ENCODE results near the gene INMT. TPM values are rescaled to one million over a fixed set of nuclear protein-coding genes. Genes with fewer than 3 reads are reported as not detected.

The INMT gene
- total RNA-seq, 2 donors from 2014 or later: 88.9 to 199 TPM

- Histone ChIP-seq H3K4me1 (no peaks in the 10 kb centered on the region), H3K27me3 (no peaks in the 10 kb centered on the region), H3K36me3 (no peaks in the 10 kb centered on the region), H3K9me3 (peaks cover 0 to 6% of the 10 kb centered on the region in 2 donors), H3K4me3 (no peak overlapping the region), H3K27ac (no peak overlapping the region)
- TF ChIP-seq CTCF (IDR thresholded peaks at IDR 0.05): no peak
- no peak for DNase-seq (ENCODE audit: low spot score)
Measured at GRCh38 chr7:30722187-30722586, 29.7 kb upstream of the INMT start.

- TF ChIP-seq CTCF (IDR thresholded peaks at IDR 0.05): no peak
- no peaks in the 10 kb centered on the region for H3K4me1 ChIP-seq
Measured at GRCh38 chr7:30722671-30723070, 29.3 kb upstream of the INMT start.

GRCh38 chr7:30723776-30724175, 28.2 kb upstream of the INMT start:
- H3K27me3 ChIP-seq: no peaks in the 10 kb centered on the region
- DNase-seq (ENCODE audit: low spot score): no peak
- no peak overlapping the region for H3K4me3 ChIP-seq
- H3K4me1 ChIP-seq: no peaks in the 10 kb centered on the region
- H3K27ac ChIP-seq: no peak overlapping the region
- no peaks in the 10 kb centered on the region for H3K9me3 ChIP-seq
- H3K36me3 ChIP-seq: no peaks in the 10 kb centered on the region
- TF ChIP-seq CTCF (IDR thresholded peaks at IDR 0.05): no peak

More at GRCh38 chr7:30722671-30723070, 29.3 kb upstream of the INMT start:
- Histone ChIP-seq H3K4me3 (no peak overlapping the region), H3K36me3 (no peaks in the 10 kb centered on the region), H3K27ac (no peak overlapping the region), H3K27me3 (no peaks in the 10 kb centered on the region), H3K9me3 (peaks cover 0 to 6% of the 10 kb centered on the region in 2 donors)
- no peak for DNase-seq (ENCODE audit: low spot score)

- no peaks in the 10 kb centered on the region for H3K36me3 ChIP-seq
- no peak for TF ChIP-seq CTCF (IDR thresholded peaks at IDR 0.05)
- DNase-seq (ENCODE audit: low spot score): no peak
- H3K4me1 ChIP-seq: no peaks in the 10 kb centered on the region
- no peak overlapping the region for H3K4me3 ChIP-seq
- no peaks in the 10 kb centered on the region for H3K27me3 ChIP-seq
- H3K9me3 ChIP-seq: no peaks in the 10 kb centered on the region
- no peak overlapping the region for H3K27ac ChIP-seq
Measured at GRCh38 chr7:30726296-30727006, 25.5 kb upstream of the INMT start.

GRCh38 chr7:30727061-30727945, 24.6 kb upstream of the INMT start:
- H3K4me1 ChIP-seq: no peaks in the 10 kb centered on the region
- no peaks in the 10 kb centered on the region for H3K9me3 ChIP-seq
- H3K4me3 ChIP-seq: no peak overlapping the region

More at GRCh38 chr7:30727061-30727945, 24.6 kb upstream of the INMT start:
- Histone ChIP-seq H3K36me3 (no peaks in the 10 kb centered on the region), H3K27me3 (no peaks in the 10 kb centered on the region), H3K27ac (no peak overlapping the region)
- no peak for DNase-seq (ENCODE audit: low spot score)
- TF ChIP-seq CTCF (IDR thresholded peaks at IDR 0.05): no peak
